GM19468 (cell line): ENCODE measurements around the gene TNNT2.

ENCODE experiments used
- ATAC-seq: cut with Tn5 transposase; IDR thresholded peaks from one replicate; pipeline ENCODE4 v1.9.1; 2021; ENCODE audit warnings: mild to moderate bottlenecking, moderate library complexity, moderate number of reproducible peaks; ENCODE audit not compliant: unreplicated experiment; ENCODE audit errors: extremely low read depth

TNNT2 gene

DNA sequence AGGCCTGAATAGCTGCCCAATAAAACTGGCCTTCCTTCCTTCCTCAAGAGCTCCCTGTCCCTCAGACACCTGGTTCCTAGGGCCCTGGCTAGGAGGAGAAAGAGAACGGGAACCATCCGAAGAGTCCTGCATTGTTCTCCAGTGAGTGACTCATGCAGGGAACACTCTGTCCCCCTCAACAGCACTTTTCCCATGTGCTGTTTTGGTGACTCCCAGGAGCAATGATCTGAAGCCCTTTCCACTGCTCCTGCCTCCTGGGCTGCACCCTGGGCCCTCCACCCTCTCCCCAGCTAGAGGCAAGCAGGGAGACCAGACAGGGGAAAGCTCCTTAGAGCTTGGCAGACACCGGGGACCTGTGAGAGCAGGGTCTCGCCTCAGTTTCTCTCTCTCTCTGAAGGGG, 18.9 kb downstream of the TNNT2 start:
- no peak for ATAC-seq

DNA sequence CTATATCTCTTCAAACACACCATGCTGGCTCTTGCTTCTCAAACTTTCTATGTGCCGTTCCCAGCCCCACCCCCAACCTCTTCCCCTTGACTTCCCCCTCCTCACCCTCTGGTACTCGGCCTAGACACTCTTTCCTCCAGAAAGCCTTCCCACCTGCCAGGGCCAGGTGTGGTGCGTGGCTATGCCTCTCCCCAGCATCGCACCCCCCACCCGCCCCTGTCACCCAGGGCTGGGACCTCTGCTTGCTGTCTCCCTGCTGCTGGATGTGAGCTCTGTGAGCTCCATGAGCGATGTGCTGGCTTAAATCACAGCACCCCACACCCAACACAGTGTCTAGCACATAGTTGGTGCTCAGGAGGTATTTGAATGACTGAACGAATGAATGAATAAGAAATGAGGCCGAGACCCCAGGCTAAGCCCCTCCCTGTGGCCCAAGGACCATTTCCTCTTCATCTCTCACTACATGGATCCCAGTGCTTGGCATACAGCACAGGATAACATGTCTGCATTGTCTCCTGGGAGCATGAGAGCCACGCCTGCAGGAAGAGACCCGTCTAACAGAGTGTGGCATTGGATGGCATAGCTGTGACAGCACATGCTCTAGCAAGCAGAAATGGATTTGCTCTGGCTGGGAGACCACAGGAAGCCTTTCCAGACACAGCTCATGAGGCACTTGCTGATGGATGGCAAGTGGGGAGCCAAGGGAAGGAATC, 19.7 kb downstream of the TNNT2 start:
- no peak for ATAC-seq

DNA sequence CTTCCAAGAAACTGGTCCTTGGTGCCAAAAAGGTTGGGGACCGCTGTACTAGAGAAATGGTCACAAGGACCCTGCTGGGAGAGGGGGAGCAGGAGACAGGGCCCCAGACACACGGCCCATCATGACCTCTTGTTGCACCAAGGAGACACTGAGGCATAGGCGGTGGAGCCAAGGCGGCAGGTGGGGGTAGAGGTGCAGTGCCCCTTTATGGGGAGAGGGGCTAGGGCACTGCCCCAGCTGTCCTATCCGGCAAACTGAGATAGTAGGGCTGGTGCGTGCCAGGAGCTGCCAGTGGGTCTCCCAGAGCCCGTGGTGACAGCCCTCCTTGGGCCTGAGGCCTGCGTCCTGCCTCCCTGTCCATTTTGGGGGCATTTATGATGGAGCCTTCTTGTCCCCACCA, 20.3 kb downstream of the TNNT2 start:
- no peak for ATAC-seq

DNA sequence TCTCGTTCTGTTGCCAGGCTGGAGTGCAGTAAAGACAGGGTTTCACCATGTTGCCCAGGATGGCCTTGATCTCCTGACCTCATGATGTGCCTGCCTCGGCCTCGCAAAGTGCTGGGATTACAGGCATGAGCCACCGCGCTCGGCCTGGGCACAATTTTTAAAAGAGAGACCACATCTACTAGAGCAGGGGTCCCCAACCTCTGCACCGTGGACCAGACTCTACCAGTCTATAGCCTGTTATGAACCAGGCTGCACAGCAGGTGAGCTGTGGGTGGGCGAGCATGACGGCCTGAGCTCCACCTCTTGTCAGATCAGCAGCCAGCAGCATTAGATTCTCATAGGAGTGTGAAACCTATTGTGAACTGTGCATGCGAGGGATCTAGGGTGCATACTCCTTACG, 20.8 kb downstream of the TNNT2 start:
- no peak for ATAC-seq

DNA sequence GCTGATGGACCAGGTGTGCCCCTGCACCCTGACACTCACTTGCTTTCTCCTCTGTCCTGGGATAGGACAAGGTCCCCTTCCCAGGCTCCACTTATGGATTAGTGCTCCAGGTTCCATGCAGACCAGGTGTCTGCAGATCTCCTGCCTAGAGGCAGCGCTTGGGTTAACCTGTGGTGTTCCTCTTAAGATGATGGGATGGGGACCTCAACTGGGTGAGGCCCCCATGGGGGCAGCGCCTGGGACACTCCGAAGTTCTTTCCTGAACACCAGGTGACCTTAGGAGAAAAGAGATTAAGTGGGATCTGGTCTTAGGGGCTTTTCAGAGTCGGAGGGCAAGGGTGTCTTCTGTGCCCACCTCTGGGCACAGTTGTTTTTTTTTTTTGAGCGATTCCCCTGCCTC, 21.2 kb downstream of the TNNT2 start:
- no peak for ATAC-seq

DNA sequence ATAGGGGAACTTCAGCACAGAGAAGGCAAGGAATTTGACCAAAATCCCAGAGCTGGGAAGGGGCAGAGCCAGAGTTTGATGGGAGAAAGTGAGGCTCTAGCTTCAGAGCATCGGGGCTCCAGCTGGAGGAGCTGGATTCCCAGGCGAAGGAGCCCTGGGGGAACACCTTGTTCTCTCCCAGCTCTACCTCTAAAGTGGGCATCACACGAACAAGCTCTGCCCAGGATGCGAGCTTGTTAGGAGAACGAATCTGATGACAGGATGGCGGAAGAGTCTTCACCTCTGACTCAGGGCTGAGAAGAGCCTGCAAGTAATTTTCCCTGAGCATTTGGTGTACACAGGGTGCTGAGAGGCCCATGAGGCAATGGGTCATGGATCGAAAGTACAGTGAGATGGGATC, 22.0 kb downstream of the TNNT2 start:
- ATAC-seq, result no peak

DNA sequence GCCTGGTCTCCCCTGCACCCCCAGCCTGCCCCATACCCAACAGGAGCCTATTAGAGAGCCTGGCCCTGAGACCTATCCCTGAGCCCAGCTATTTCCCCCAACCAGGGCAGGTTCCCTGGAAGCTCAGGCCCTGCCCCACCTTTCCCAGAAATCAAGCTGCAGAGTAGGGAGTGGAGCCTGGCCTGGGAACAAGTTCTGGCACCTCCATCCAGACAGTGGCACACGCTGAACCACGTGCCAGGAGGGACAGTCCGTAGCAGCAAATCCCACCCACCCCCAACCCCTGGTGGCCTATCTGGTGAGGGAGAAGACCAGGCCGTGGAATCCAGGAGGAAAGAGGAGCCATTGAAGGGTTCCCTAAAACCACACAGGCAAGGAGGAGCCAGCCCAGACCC, 22.6 kb downstream of the TNNT2 start:
- ATAC-seq, result no peak

DNA sequence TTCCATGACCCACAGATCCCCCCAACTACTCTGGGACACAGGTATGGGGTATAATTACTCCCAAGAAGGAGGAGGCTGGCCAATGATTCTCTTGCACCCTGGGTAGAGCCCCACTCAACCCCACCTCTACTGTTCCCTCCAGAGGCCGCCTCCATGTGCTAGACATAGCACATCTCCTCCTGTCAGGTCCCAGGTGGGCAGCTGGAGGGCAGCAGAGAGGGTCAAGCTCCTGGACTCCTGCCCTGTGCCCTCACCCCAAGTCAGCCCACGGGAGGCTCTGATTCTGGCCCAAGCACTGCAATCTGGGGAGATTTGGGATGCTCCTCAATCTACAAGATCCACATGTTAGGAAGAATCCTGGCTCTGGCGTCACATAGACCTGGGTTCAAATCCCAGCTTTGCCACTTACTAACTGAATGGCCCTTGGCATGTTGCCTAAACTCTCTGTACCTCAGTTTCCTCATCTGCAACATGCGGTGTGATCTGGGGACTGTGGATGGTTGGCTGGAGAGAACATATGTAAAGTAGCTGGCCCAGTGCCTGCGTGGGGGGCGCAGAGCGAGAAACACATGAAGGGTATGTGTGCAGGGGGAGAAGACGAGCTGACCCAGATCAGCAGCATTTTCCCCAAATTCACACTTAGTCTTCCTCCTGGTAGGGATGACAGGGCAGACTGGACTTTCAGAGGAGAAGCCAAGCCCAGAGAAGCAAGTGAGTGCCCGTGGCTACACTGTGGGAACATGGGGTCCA, 23.2 kb downstream of the TNNT2 start:
- no peak for ATAC-seq

DNA sequence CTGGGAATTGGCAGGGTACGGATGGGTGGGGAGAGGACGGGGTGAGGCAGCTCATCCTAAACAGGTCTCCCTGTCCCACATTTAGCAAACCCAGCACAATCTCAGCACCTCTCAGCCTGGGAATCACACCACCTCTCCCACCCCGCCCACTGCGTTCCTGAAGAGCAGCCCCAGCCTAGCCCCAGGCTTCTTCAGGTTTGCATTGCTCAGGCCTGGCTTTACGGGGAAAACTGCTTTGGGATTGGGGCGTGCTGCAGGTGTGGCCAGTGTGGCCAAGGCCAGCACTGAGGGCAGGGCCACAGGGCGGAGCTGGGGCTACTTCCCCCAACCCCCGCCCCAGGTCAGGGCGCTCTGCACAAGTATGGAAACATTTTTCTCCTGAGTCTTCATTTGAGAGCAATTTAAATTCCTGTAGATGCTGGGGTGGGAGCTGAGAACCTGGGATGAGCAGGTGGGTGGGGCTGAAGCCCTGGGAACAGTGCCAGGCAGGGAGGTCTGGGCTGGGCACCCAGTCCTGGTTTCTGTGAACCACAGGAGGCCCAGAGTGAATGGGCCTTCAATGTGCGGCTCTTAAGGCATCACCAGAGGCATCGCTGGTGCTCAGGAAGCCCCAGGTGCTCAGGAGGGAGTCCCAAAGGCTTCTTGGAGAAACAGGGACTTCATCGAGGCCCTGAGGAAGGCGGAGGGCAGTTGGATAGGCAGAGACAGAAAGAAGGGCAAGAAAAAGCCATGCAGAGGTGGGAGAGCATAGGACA, 24.1 kb downstream of the TNNT2 start:
- ATAC-seq, result no peak

DNA sequence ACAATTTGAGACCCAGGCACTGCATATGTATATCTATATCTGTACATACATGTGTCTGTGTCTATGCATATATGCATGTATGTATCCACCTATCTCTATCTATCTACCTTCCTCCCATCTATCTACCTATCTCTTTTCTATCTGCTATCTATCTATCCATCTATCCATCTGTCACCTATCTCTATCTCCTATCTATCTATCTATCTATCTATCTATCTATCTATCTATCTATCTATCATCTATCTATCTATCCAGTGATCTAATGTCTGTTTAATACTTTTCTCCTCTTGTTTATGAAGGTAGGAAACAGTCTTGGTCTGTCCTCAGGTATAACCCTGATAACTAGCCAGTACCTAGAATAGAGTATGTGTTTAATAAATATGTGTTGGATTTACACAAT, 25.9 kb downstream of the TNNT2 start:
- no peak for ATAC-seq

DNA sequence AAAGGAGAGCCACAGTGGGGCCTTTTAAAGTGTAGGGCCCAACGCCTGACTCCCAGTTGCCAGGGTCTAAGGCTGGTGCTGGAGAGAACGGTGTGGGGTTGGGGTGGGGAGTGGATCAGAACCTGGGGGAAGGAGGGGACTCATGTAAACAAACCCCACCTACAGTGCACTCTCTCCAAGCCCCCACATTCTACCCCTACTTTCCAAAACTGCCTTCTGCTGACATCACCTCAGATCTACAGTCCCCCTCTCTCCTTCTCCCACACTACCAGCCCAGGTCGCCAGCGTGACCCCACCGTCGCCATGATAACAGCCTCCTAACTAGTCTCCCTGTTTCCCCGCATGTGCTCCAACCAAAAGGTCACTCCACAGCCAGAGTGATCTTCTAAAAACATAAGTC, 26.6 kb downstream of the TNNT2 start:
- ATAC-seq, result no peak

DNA sequence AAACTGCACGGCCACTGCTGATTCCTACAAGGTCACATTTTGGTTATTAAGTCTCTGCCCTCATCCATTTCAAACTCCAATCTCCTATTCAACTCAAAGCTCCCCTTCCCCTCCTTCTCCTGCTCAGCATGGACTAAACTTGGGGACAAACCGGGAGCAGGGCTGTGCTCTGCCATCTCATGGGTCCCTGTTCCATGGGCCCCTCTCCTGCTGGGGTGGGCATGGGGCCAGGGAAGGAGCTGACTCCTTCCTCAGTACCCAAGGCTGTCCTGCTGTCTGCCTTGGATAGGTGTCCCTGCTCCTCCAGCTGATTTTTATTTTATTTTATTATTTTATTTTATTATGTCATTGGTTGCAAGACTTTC, 27.1 kb downstream of the TNNT2 start:
- no peak for ATAC-seq

DNA sequence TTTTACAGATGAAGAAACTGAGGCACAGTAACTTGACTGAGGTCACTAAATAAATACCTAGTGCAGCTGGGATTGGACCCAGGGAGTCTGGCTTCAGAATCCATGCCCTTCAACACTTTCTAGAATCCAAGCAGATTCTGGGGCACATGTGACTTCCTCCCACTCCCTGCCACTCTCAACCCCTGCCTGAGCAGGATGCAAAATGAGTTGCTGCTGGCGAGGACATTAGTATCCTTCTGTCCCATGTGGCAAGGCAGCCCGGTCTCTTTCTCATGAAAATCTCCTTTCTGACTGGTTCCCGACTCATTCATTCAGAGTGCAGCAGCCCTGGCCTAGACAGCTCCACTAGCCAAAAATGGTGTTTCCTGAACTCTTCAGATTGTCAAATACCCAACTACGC, 28.4 kb downstream of the TNNT2 start:
- ATAC-seq, result no peak

DNA sequence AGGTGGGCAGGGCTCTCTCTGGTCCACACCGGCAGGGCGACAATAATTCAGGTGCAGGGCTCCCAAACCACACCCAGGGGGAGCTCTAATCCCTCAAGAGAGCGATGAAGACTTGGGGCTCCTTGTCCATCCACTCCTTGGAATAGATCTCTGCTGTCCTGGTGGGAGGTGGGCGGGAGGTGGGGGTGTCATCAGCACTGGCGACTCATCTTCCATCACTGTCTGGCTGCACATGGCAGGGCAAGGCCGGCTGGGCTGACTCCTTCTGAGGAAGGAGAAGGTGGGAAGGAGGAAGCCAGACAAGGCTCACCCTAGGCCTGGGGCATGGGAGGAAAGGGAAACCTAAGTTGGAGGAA, 29.3 kb downstream of the TNNT2 start:
- no peak for ATAC-seq

DNA sequence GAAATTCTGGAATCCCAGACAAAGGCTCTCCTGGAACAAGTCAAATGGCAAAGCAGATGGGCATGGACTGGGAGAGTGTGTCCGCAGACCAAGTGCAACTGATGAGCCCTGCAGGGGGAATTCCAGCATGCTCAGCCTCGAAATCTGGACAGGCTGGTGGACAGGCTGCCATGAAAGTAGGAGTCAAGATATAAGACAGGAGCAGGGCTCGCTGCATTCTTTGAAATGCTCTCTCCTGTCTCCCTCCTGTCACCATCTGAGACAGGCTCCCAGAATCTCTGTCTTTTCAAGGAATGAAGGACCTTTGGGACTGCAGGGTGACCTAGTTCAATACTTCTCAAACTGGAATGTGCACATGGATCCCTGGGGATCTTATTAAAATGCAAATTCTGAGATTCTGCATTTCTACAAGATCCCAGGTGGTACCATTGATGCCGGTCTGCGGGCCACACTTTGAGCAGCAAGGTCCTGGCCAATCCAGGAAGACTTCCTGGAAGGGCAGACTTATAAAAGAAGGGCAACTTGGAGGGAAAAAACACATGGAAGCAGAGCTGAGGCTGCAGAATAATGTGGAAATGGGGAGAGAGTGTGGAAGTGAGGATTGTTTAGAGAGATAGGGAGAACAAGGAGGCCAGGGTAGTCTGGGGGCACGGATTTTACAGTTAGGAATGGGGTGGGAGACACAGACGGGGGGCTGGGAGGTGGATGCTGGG, 29.8 kb downstream of the TNNT2 start:
- no peak for ATAC-seq

DNA sequence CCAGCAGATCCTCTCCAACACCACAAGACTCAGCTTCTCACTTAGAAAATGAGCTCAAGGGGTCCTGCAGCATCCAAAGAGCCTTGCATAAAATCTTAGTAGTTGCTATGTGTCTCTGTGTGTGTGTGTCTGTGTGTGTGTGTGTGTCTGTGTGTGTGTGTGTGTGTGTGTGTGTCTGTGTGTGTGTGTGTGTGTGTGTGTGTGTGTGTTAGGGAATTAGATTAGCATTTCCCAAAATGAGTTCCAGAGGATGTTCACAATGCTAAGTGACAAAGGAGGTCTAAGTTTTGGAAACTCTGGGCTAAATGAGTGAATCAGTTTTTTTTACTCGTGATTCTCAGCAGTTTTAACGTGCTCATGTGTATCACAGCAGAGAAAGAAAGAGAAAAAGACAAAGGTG, 30.5 kb downstream of the TNNT2 start:
- ATAC-seq, result no peak

DNA sequence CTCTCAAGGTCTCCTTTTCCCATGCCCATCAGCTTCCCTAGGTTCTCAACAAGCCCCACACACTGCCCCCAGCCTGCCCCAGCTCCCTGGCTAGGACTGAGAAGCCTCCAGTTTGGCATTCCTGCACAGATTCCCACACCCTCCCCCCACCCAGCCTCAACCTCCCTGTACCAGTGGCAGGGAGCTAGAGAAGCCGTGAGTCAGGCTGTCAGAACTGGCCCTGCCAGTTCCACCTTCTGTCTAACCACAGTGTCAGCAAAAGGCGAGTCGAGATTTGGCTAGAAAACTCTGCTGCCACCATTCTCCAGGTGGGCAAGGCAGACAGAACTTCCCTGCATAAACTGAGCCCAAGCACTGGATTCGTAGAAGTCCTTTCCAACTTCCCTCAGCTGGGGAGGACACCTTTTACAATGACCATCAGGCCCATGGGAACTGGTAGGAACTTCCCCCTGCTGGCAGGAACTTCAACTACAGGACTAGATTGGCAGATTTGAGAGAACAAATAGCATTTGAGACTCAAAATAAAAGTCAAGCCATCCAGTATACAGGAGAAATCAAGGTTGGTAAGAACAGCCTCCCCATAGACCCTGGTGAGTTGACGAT, 31.0 kb downstream of the TNNT2 start:
- no peak for ATAC-seq

DNA sequence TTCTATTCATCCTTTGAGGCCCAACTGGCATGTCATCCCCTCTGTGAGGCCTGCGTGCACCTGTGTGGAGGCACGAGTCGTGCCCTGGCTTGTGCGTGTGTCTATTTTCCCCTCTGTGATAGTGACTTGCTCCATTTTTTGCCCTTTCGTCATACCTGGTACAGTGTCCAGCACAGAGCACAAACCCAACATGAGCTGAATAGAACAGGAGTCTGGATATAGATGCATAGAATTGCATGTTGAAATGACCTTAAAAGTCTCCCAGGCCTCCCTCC, 32.5 kb downstream of the TNNT2 start:
- ATAC-seq, result no peak

DNA sequence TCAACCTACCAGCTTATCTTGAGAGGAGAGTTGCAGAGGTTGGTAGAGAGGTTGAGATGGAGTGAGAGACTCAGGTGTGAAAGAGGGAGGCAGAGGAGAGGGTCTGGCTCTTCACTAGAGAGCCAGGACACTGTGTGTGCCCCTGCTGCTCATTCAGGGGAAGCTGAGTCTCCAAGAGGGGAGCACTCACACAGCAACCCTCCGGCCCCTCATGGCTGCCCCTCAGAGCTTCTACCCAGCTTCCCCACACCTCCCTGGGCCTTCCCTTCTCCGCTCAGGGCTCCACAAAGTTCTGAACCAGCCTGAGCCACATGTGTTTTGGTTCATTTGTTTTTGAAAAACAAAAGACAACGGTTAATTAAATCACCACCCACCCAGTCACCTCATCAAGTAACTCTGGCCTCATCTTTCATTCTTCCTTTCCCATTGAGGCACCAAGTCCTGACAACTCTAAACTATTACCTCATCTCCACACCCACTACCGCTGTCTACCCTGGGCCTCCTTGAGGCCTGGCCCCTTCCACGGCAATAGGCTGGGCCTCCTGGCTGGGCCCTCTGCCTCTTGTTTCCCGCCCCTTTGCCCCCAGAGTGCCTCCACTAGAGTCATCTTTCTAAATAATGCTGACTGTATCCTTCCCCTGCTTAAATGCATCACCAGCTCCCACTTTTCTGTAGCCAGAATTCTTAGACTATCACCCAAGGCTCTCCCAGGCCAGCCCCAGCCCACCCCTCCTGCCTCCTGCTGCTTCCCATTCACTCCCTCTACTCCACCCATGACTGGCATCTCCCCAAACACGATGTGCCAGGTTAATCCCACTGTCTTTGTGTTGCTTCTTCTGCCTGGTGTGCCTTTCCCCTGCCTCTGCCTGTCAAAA, 33.0 kb downstream of the TNNT2 start:
- no peak for ATAC-seq

DNA sequence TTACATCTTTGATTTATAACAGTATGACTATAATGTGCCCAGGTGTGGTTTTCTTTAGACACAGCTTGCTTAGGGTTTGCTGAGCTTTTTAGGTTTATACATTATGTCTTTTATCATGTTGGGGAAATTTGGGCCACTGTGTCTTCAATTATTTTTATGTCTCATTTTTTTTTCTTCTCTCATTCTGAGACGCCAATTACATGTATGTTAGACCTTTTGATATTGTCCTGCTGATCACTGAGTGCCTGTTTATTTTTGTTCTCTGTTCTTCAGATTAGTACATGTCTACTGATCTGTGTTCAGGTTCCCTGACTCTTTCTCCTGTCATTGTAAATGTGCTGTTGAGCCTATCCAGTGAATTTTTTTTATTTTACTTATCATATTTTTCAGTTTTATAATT, 36.1 kb downstream of the TNNT2 start:
- ATAC-seq, result no peak
